GM12891 (cell line): ENCODE measurements around the gene PPIL4.
A peak's percentile ranks its signal among the peaks of the same experiment; 100 is the strongest.

Source experiments
- DNase-seq: peaks from one replicate; pipeline ENCODE4 v3.0.0; 2011; ENCODE audit warnings: low spot score; ENCODE audit not compliant: insufficient read length
- FAIRE-seq: peaks from 2 replicates; lab custom pipeline; 2011; peaks lifted over from hg19 to GRCh38; lab: Jason Lieb, UNC
- PAX5 ChIP-seq: IDR thresholded peaks from 2 replicates; pipeline ENCODE4 v1.6.1; 2011; ENCODE audit warnings: low read length, moderate library complexity, mild to moderate bottlenecking; ENCODE audit not compliant: insufficient read depth, severe bottlenecking
- POLR2A ChIP-seq: IDR thresholded peaks from 2 replicates; pipeline ENCODE4 v1.6.1; 2011; ENCODE audit warnings: low read depth, low read length, control low read depth
- POLR2AphosphoS5 ChIP-seq: IDR thresholded peaks from 2 replicates; pipeline ENCODE4 v1.6.1; 2011; ENCODE audit warnings: low read depth, low read length, control low read depth
- POU2F2 ChIP-seq: IDR thresholded peaks from 2 replicates; pipeline ENCODE4 v1.6.1; 2011; ENCODE audit warnings: low read depth, mild to moderate bottlenecking, control low read depth, low read length, moderate library complexity
- SPI1 ChIP-seq: IDR thresholded peaks from 2 replicates; pipeline ENCODE4 v1.6.1; 2011; ENCODE audit warnings: low read depth, low read length, control low read depth
- TAF1 ChIP-seq: IDR thresholded peaks from 2 replicates; pipeline ENCODE4 v1.6.1; 2011; ENCODE audit warnings: low read depth, low read length, control low read depth

PPIL4 gene

DNA sequence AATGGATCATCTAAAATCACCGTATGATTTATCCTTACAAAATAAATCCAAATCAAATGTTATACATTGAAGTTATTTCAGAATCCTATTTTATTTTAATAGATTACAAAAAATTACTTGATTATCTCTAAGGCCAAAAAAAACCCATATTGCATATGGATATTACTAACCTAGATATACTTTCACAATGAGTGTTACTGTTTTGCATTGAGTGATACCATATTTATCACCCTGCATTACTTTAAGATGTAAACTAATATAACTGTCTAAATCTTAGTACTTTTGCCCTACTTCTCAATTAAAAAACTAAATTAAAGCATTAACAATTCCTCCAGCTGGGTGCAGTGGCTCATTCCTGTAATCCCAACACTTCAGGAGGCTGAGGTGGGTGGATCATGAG is 11.1 kb downstream of the PPIL4 start:
- DNase-seq (no peak), FAIRE-seq (peak; percentile 5)
- no peak for TF ChIP-seq TAF1
- no peak for TF ChIP-seq POU2F2
- no peak for TF ChIP-seq POLR2A
- no peak for TF ChIP-seq SPI1
- TF ChIP-seq POLR2AphosphoS5, result no peak
- no peak for TF ChIP-seq PAX5

DNA sequence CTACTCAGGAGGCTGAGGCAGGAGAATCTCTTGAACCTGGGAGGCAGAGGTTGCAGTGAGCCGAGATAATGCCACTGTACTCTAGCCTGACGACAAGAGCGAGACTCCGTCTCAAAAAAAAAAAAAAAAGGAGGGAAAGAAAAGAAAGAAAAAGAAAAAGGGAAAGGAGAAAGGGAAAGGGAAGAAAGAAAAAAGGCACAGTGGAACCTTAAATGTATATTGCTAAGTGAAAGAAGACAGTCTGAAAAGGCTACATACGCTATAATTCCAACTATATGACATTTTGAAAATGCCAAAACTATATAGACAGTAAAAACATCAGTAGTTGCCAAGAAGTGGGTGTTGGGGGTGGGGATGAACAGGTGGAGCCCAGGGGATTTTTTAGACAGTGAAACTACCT is 16.2 kb downstream of the PPIL4 start:
- FAIRE-seq (no peak), DNase-seq (no peak)
- TF ChIP-seq POLR2AphosphoS5 (no peak), POU2F2 (no peak), PAX5 (no peak), POLR2A (no peak), TAF1 (no peak), SPI1 (no peak)

DNA sequence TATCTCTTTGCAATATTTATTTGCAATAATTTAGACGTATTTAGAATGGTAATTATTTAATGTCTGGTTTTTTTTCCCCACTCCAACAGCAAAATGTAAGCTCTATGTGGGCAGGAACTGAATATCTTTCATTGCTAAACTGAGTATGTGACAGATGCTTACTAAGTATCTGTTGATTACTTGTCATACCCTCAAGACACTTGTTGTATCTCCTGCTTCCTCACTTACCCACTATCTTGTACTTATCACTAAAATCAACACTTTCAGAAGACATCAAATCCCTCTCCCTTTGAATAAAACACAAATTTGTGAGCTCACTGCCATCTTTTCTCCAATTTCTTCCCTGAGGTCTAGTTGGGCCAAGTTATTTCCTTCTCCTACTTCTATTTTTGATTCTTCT is 30.3 kb downstream of the PPIL4 start:
- FAIRE-seq (peak; percentile 45), DNase-seq (no peak)
- TF ChIP-seq POLR2A, result no peak
- no peak for TF ChIP-seq TAF1

DNA sequence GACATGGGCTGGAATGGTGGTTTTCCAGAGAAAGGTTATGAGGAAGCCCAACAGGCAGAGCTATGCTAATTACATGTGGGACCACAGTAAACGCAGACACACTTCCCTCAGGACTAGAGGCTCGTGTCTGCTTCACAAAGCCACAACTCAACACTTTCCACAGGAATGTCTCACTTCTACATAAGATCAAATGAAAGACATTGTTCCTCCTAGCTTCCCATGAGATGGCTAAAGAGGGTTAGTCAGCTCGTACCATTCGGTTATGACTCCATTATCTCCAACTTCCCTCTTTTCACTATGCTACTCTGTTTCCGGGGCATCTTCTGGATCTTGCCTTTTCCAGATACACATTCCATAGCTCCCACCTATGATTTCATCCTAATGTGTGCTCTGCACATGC is 31.9 kb downstream of the PPIL4 start:
- TF ChIP-seq POLR2AphosphoS5 (no peak), PAX5 (no peak), POLR2A (no peak), POU2F2 (no peak), SPI1 (no peak), TAF1 (no peak)
- DNase-seq (no peak), FAIRE-seq (peak; percentile 70)

DNA sequence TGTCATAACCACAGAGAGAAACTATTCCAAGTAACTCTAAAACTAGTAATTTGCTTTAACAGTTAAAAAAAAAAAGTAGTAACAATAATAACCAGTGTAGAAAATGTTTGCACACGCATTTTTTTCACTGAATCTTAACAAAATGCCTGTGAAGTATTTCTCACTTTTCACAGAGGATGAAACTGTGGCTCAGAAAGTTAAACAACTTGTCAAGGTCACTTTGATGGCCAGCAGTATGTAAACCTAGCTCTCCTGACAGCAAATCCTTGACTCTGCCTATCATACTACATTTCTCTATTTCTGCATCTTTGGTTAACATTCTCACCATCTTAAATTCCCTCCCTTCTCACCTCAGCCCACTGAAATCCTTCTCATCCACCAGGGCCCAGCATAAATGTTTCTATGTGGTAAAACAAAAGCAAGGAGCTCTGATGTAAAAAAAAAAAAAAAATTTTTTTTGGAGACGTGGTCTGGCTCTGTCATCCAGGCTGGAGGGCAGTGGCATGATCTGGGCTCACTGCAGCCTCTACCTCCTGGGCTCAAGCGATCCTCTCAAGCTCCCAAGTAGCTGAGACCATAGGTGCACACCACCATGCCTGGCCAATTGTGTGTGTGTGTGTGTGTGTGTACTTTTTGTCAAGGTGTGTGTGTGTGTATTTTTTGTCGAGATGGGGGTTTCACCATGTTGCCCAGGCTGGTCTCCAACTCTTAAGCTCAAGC is 34.9 kb downstream of the PPIL4 start:
- TF ChIP-seq POU2F2 (no peak), POLR2A (no peak), POLR2AphosphoS5 (no peak), TAF1 (no peak), SPI1 (no peak), PAX5 (no peak)
- FAIRE-seq (no peak), DNase-seq (no peak)

DNA sequence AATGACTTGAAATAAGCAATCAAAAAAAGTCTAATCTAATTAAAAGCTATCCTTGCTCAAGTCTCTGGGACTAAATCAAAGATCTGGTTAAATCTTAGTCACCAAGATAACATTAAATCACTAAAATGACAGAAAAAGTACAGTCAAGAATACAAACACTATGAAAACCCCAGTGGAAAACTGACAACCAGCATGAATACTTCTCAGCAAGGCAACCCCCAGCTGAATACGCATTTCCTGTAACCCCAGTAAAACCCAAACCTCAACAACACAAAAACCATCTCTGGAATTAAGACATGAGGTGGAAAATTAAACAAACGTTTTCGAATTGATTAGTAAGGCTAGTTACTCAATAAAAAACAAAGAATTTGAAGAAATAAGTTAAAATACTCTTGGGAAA is 37.4 kb downstream of the PPIL4 start:
- TF ChIP-seq POLR2A (no peak), SPI1 (no peak), PAX5 (no peak)
- no peak for DNase-seq
- FAIRE-seq, result no peak

DNA sequence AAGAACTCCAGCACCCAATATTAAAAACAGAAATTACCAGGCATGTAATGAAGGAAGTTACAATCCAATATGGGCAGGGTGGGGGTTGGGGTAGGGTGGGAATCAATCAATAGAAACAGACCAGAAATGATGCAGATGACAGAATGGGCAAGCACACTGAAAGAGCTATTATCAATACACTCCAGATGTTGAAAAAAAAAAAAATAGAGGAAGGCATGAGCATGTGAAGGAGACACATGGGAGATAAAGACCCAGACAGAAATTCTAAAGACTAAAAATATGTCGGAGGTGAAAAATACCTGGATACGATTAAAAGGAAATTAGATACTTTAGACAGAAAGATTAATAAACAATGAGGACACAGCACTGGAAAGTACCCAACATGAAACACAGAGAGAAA is 42.0 kb downstream of the PPIL4 start:
- no peak for FAIRE-seq
- TF ChIP-seq POU2F2 (no peak), POLR2AphosphoS5 (no peak), PAX5 (no peak), TAF1 (no peak), SPI1 (no peak), POLR2A (no peak)
- no peak for DNase-seq

DNA sequence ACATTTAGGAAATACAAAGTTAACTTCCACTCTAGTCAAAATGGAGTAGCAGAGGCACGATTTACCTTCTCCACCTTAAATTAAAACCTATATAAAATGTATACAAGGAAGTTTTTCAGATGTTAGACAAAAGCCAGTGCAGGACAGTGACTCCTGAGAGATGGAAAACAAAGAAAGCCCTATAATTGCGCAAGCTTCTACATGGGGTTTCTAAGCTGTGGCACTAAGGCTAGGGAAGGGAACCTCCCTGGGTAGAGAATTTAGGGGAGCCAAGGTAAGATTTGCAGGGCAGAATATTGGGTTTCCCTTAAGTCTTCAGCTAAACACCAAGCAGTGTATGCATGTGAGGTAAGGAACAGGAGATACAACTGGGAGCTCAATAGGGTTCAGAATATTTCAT is 42.6 kb downstream of the PPIL4 start:
- TF ChIP-seq PAX5 (no peak), TAF1 (no peak), POLR2A (no peak), POU2F2 (no peak), POLR2AphosphoS5 (no peak), SPI1 (no peak)
- FAIRE-seq (no peak), DNase-seq (no peak)

DNA sequence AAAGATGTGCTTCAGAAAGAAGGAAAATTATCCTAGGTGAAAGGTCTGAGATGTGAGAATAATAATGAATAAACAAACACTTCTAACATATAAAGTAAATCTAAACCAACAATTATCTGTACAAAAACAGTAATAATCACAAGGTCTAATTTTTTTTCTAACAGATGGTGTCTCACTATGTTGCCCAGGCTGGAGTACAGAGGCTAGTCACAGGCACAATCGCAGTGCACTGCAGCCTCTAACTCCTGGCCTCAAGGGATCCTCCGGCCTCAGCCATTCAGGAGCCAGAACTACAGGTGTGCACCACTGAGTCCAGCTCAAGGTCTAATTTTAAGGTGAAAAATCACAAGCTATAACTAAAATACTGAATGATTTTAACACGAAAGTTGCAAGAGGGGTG is 44.1 kb downstream of the PPIL4 start:
- DNase-seq (no peak), FAIRE-seq (no peak)
- no peak for TF ChIP-seq POLR2A
- no peak for TF ChIP-seq POU2F2
- no peak for TF ChIP-seq POLR2AphosphoS5
- no peak for TF ChIP-seq SPI1

DNA sequence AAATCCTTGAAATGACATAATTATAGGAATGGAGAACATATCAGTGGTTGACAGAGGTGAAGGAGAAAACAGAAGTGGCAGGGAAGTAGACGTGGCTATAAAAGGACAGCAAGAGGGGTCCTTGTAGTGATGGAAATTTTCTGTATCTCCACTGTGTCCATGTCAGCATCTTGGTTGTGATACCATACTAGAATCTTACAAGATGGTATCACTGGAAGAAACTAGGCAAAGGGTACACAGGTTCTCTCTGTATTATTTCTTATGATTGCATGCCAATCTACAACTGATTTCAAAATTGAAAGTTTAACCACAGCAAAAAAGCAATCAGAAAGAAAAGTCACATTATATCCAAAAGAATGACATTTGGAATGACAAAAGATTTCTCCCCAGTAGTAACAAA is 44.6 kb downstream of the PPIL4 start:
- FAIRE-seq, result no peak
- DNase-seq, result no peak
- TF ChIP-seq POU2F2 (no peak), SPI1 (no peak), PAX5 (no peak), POLR2AphosphoS5 (no peak), TAF1 (no peak), POLR2A (no peak)

DNA sequence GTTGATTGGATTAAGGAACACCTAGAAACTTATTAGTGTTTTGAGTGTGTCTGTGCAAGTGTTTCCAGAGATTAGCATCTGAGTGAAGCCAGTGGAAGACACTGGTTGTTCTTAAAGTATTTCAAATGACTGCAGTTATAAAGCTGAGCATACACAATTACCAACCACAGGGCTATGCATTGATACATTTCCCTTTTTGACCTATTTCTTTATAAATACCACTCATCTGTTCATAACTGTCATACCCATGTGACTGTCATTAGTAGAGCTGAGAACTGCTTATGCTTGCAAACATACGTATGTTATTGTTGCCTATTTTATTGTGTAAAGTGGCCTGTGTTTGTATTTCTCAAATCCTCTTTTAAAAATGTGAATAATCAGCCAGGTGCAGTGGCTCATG is 45.7 kb downstream of the PPIL4 start:
- no peak for TF ChIP-seq POU2F2
- no peak for TF ChIP-seq TAF1
- TF ChIP-seq POLR2AphosphoS5, result no peak
- TF ChIP-seq PAX5, result no peak
- TF ChIP-seq SPI1, result no peak
- no peak for TF ChIP-seq POLR2A
- FAIRE-seq (no peak), DNase-seq (no peak)
